GM12875 (cell line): ENCODE data around the gene ACTN1.

ENCODE experiments used
- H3K4me3 ChIP-seq: one replicate; pipeline ENCODE4 v1.5.1; 2011; ENCODE audit warnings: low read depth, low read length, control low read depth
- CTCF ChIP-seq: IDR thresholded peaks from 2 replicates; pipeline ENCODE4 v1.5.1; 2011; ENCODE audit warnings: low read depth, mild to moderate bottlenecking, control low read depth, inconsistent platforms, low read length, moderate library complexity, borderline replicate concordance; ENCODE audit not compliant: insufficient read depth

ACTN1 gene

DNA sequence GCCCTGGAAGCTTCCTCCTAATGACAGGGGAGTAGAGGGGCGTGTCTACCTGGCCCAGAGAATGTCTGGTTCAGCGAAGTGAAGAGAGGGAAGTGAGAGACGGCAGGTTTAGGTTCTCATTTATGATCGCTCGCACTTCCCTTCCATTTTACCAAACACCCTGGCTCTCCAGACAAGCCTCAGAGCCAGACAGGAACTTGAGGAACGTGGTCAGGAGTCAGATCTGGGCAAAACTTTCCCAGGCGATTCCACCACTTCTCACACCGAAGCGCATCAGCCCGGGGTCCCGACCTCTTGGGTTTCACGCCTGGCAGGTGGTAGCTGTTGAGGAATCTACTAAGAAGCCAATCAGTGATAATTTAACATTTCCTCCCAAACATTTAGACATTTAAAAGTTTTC is 21.3 kb downstream of the ACTN1 start:
- no peak overlapping the region for H3K4me3 ChIP-seq
- no peak for TF ChIP-seq CTCF

DNA sequence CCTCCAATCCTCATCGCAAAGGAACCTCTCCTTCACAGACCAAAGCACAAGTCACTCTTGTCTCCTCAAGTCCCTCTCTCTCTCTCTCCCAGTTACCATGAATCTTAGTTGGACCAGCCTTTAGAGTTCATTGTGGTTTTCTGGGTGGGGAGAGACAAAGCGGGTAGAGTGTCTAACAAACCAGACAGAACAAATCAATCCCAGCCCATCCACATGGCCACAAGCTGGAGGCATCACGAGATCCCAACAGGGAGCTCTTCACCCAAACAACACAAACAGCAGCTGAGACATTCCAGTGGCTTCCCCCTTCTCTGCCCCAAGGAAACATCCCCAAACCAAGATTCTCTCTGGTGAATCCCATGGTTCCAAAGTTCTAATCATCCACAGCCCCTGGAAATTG is 22.4 kb downstream of the ACTN1 start:
- no peak for TF ChIP-seq CTCF
- no peak overlapping the region for H3K4me3 ChIP-seq

DNA sequence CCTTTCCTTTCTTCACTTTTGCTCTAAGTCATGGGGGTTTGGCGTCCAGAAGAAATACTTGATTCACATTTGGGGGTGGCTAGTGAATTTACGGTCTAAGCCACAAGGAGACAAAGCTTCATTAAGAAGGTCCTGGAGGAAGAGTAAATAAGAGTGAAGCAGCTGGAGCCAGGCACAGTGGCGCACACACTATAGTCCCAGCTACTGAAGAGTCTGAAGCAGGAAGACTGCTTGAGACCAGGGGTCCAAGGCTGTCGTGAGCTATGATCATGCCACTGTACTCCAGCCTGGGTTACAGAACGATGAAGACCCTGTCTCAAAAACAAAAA is 23.3 kb downstream of the ACTN1 start:
- no peak overlapping the region for H3K4me3 ChIP-seq
- TF ChIP-seq CTCF, result no peak

DNA sequence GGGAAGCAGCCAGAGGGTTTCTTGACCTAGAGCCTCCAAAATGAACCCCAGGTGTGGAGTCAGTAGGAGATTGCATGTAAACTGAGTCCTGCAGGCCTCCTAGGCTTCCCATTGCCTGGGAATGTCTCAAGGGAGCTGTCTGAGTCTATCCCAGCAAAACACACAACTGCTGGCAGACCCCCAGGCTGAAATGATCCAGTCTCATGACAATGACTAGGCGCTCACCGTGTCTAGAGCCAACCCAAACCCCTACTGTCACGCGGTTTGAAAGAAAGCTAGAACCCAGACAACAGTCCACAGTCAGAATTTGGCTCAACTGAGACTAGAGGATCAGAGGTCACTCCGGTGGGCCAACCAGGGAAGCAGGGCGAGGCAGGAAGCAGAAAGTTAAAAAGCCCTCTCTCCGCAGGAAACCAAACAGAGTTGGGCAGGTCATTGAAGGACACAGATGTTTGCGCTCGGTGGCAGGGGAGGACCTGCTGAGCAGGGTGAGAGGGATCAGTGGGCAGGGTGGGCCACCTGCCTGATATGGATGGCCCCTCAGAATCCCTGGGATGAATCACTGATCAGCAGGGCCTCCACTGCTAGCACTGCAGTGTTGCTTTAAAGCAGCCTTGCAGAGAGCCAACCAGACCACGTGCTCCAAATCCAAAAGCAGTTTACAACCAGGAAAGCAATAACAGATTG is 23.8 kb downstream of the ACTN1 start:
- no peak for TF ChIP-seq CTCF
- H3K4me3 ChIP-seq, result no peak overlapping the region

- TF ChIP-seq CTCF, result no peak
- no peak overlapping the region for H3K4me3 ChIP-seq
These were observed 25.9 kb downstream of the ACTN1 start for GRCh38 chr14:68953196-68953555.

DNA sequence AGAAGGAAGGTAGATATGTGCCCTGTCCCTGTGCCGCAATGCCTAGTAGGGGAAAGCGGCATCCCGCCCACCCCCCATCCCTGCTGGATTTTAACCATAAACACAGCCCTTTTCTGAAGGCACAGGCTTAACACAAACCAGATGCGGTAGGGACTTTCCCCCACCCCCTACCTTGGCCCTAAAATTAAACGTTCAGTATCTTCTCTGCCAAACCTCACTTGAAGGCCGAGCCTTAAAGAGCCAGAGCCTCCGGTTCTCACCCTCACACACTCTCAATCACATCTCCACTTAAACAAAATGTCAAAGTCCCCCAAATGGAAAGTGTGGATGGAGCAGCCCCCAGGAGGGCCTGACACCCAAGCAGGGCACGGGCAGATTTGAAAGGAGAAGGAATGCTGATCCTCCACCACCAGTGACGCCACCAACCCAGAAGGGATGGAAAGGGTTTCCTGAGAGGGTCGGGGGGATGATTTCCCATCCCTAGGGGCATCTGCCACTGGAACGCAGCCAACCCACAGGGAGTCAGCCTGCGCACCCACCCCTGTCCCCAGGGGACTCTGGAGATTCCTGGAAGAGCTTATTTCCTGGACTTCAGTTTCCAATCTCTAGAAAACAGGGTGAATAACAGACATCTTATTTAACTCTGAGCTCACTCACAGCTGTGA is 26.4 kb downstream of the ACTN1 start:
- H3K4me3 ChIP-seq, result no peak overlapping the region

More for the DNA sequence above, 26.4 kb downstream of the ACTN1 start:
- TF ChIP-seq CTCF, result no peak
